ENCODE data around the gene SLC37A1.

SLC37A1 gene

GRCh38 chr21:42564561-42564971 is 50.9 kb downstream of the SLC37A1 start:
- no peak for DNase-seq

- DNase-seq, result no peak
Observed at GRCh38 chr21:42565206-42565810, 51.7 kb downstream of the SLC37A1 start.

GRCh38 chr21:42565886-42566523 is 52.4 kb downstream of the SLC37A1 start:
- no peak for DNase-seq

GRCh38 chr21:42566524-42567213 is 53.0 kb downstream of the SLC37A1 start:
- DNase-seq, result no peak

GRCh38 chr21:42567214-42567555 is 53.5 kb downstream of the SLC37A1 start:
- no peak for DNase-seq

GRCh38 chr21:42567861-42568260 is 54.2 kb downstream of the SLC37A1 start:
- no peak for DNase-seq

GRCh38 chr21:42568376-42568775 is 54.7 kb downstream of the SLC37A1 start:
- DNase-seq, result no peak

- DNase-seq, result no peak
Observed at GRCh38 chr21:42568866-42569731, 55.4 kb downstream of the SLC37A1 start.

GRCh38 chr21:42569732-42570301 is 56.2 kb downstream of the SLC37A1 start:
- DNase-seq, result no peak

GRCh38 chr21:42570362-42570761 is 56.7 kb downstream of the SLC37A1 start:
- DNase-seq, result no peak

- DNase-seq, result peak; percentile 85
Observed at GRCh38 chr21:42570841-42571387, 57.3 kb downstream of the SLC37A1 start.

- no peak for DNase-seq
Observed at GRCh38 chr21:42571391-42572150, 57.9 kb downstream of the SLC37A1 start.

- no peak for DNase-seq
Observed at GRCh38 chr21:42572906-42573495, 59.3 kb downstream of the SLC37A1 start.

- no peak for DNase-seq
Observed at GRCh38 chr21:42574234-42575027, 60.8 kb downstream of the SLC37A1 start.

- DNase-seq, result no peak
Observed at GRCh38 chr21:42575111-42575510, 61.5 kb downstream of the SLC37A1 start.

- no peak for DNase-seq
Observed at GRCh38 chr21:42576639-42577038, 63.0 kb downstream of the SLC37A1 start.

- DNase-seq, result no peak
Observed at GRCh38 chr21:42578034-42578433, 64.4 kb downstream of the SLC37A1 start.

- no peak for DNase-seq
Observed at GRCh38 chr21:42578761-42579415, 65.2 kb downstream of the SLC37A1 start.

GRCh38 chr21:42579456-42580075 is 65.9 kb downstream of the SLC37A1 start:
- no peak for DNase-seq
